HEK293 (cell line): ENCODE data around the gene RNASE8.
A peak's percentile ranks its signal among the peaks of the same experiment; 100 is the strongest.

ENCODE experiments used
- FEZF1 ChIP-seq: fragments of 450-650 bp; formaldehyde crosslinking; IDR thresholded peaks from 2 replicates; pipeline ENCODE4 v1.5.1; 2016; ENCODE audit warnings: missing biosample characterization, missing genetic modification characterization
- HOXC10 ChIP-seq: sonication (generic); formaldehyde crosslinking; IDR thresholded peaks from 2 replicates; pipeline ENCODE4 v1.8.1; 2023; ENCODE audit warnings: mild to moderate bottlenecking, missing genetic modification reagents
- KLF1 ChIP-seq: fragments of 450-650 bp; formaldehyde crosslinking; IDR thresholded peaks from 2 replicates; pipeline ENCODE4 v1.5.1; 2016; ENCODE audit warnings: missing biosample characterization, missing genetic modification characterization
- MEIS1 ChIP-seq: sonication (generic); formaldehyde crosslinking; IDR thresholded peaks from 2 replicates; pipeline ENCODE4 v1.8.1; 2022; ENCODE audit warnings: missing genetic modification reagents, mild to moderate bottlenecking, borderline replicate concordance
- PBX3 ChIP-seq: sonication (generic); formaldehyde crosslinking; IDR thresholded peaks from 2 replicates; pipeline ENCODE4 v1.8.1; 2022; ENCODE audit warnings: mild to moderate bottlenecking, moderate library complexity, missing genetic modification reagents
- PRDM2 ChIP-seq: fragments of 450-650 bp; formaldehyde crosslinking; IDR thresholded peaks from 2 replicates; pipeline ENCODE4 v1.5.1; 2016; ENCODE audit warnings: missing biosample characterization, missing genetic modification characterization, borderline replicate concordance
- RBAK ChIP-seq: fragments of 450-650 bp; formaldehyde crosslinking; IDR thresholded peaks from 2 replicates; pipeline ENCODE4 v1.5.1; 2016; ENCODE audit warnings: missing biosample characterization, missing genetic modification characterization
- SALL2 ChIP-seq: fragments of 450-650 bp; formaldehyde crosslinking; IDR thresholded peaks from 2 replicates; pipeline ENCODE4 v1.5.0; 2017; ENCODE audit warnings: missing biosample characterization, mild to moderate bottlenecking, missing genetic modification characterization, borderline replicate concordance
- SCRT2 ChIP-seq: fragments of 450-650 bp; formaldehyde crosslinking; IDR thresholded peaks from 2 replicates; pipeline ENCODE4 v1.5.1; 2016; ENCODE audit warnings: missing biosample characterization, missing genetic modification characterization
- ZFHX2 ChIP-seq: fragments of 450-650 bp; formaldehyde crosslinking; conservative IDR thresholded peaks from 2 replicates; pipeline ENCODE4 v1.5.1; 2016; ENCODE audit warnings: missing biosample characterization, missing genetic modification characterization
- ZNF155 ChIP-seq: fragments of 450-650 bp; formaldehyde crosslinking; IDR thresholded peaks from 2 replicates; pipeline ENCODE4 v1.5.1; 2016; ENCODE audit warnings: missing biosample characterization, missing genetic modification characterization
- ZNF157 ChIP-seq: fragments of 450-650 bp; formaldehyde crosslinking; IDR thresholded peaks from 2 replicates; pipeline ENCODE4 v1.5.1; 2016; ENCODE audit warnings: missing biosample characterization, missing genetic modification characterization
- ZNF23 ChIP-seq: fragments of 450-650 bp; formaldehyde crosslinking; IDR thresholded peaks from 2 replicates; pipeline ENCODE4 v1.5.1; 2016; ENCODE audit warnings: missing biosample characterization, missing genetic modification characterization, borderline replicate concordance
- ZNF394 ChIP-seq: fragments of 450-650 bp; formaldehyde crosslinking; IDR thresholded peaks from 2 replicates; pipeline ENCODE4 v1.5.1; 2016; ENCODE audit warnings: missing biosample characterization, missing genetic modification characterization, mild to moderate bottlenecking, moderate library complexity, borderline replicate concordance
- ZNF544 ChIP-seq: fragments of 450-650 bp; formaldehyde crosslinking; IDR thresholded peaks from 2 replicates; pipeline ENCODE4 v1.5.0; 2017; ENCODE audit warnings: missing biosample characterization, missing genetic modification characterization
- ZNF560 ChIP-seq: fragments of 450-650 bp; formaldehyde crosslinking; IDR thresholded peaks from 2 replicates; pipeline ENCODE4 v1.5.1; 2017; ENCODE audit warnings: missing biosample characterization, missing genetic modification characterization, borderline replicate concordance
- ZNF629 ChIP-seq: fragments of 450-650 bp; formaldehyde crosslinking; IDR thresholded peaks from 2 replicates; pipeline ENCODE4 v1.5.1; 2017; ENCODE audit warnings: missing biosample characterization, missing genetic modification characterization
- ZNF654 ChIP-seq: fragments of 450-650 bp; formaldehyde crosslinking; IDR thresholded peaks from 2 replicates; pipeline ENCODE4 v1.5.1; 2016; ENCODE audit warnings: low read depth, missing biosample characterization, missing genetic modification characterization
- ZNF768 ChIP-seq: fragments of 450-650 bp; formaldehyde crosslinking; IDR thresholded peaks from 2 replicates; pipeline ENCODE4 v1.5.1; 2018; ENCODE audit warnings: missing biosample characterization, mild to moderate bottlenecking, missing genetic modification characterization
- ZNF792 ChIP-seq: fragments of 450-650 bp; formaldehyde crosslinking; IDR thresholded peaks from 2 replicates; pipeline ENCODE4 v1.5.1; 2016; ENCODE audit warnings: missing biosample characterization, missing genetic modification characterization
- ZSCAN23 ChIP-seq: fragments of 450-650 bp; formaldehyde crosslinking; IDR thresholded peaks from 2 replicates; pipeline ENCODE4 v1.5.1; 2016; ENCODE audit warnings: missing biosample characterization, missing genetic modification characterization
- ZXDB ChIP-seq: fragments of 450-650 bp; formaldehyde crosslinking; IDR thresholded peaks from 2 replicates; pipeline ENCODE4 v1.5.1; 2016; ENCODE audit warnings: missing biosample characterization, missing genetic modification characterization
- TF ChIP-seq, protein P1 (sequence below): fragments of 450-650 bp; formaldehyde crosslinking; IDR thresholded peaks from 2 replicates; pipeline ENCODE4 v1.5.1; 2016; ENCODE audit warnings: missing biosample characterization, missing genetic modification characterization, low read depth
- TF ChIP-seq, protein P2 (sequence below): fragments of 450-650 bp; formaldehyde crosslinking; IDR thresholded peaks from 2 replicates; pipeline ENCODE4 v1.5.1; 2016; ENCODE audit warnings: missing biosample characterization, missing genetic modification characterization

RNASE8 gene

GRCh38 chr14:21024585-21025370 lies 32.8 kb upstream of the RNASE8 start, which contains the start of gene NDRG2 (continued):
- no peak for TF ChIP-seq ZNF157 (tag by site-specific recombination)
- TF ChIP-seq ZNF768 (tag by site-specific recombination) = no peak
- TF ChIP-seq FEZF1 (tag by site-specific recombination) = no peak
- peak; percentile 51; the same call in 1 of the 2 replicates for TF ChIP-seq KLF1 (tag by site-specific recombination)
- no peak for TF ChIP-seq PRDM2 (tag by site-specific recombination)
- TF ChIP-seq ZSCAN23 (tag by site-specific recombination) = no peak
- peak; percentile 69; the same call in 1 of the 2 replicates for TF ChIP-seq ZXDB
- TF ChIP-seq, protein P1, sequence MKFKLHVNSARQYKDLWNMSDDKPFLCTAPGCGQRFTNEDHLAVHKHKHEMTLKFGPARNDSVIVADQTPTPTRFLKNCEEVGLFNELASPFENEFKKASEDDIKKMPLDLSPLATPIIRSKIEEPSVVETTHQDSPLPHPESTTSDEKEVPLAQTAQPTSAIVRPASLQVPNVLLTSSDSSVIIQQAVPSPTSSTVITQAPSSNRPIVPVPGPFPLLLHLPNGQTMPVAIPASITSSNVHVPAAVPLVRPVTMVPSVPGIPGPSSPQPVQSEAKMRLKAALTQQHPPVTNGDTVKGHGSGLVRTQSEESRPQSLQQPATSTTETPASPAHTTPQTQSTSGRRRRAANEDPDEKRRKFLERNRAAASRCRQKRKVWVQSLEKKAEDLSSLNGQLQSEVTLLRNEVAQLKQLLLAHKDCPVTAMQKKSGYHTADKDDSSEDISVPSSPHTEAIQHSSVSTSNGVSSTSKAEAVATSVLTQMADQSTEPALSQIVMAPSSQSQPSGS (tag by site-specific recombination) = no peak
- TF ChIP-seq SCRT2 = peak; percentile 78
- TF ChIP-seq SALL2 (tag by site-specific recombination) = no peak
- no peak for TF ChIP-seq ZNF544 (tag by site-specific recombination)
- TF ChIP-seq PBX3 (CRISPR knock-in tag) = no peak
- no peak for TF ChIP-seq MEIS1 (CRISPR knock-in tag)
- 0 out of 2 replicates have a peak, but pooled peaks have one; percentile 14 for TF ChIP-seq ZNF394 (tag by site-specific recombination)
- TF ChIP-seq ZFHX2 (tag by site-specific recombination) = peak; percentile 48; the same call in 1 of the 2 replicates
- no peak for TF ChIP-seq RBAK (tag by site-specific recombination)
- TF ChIP-seq ZNF792 (tag by site-specific recombination) = no peak
- no peak for TF ChIP-seq ZNF560 (tag by site-specific recombination)
- TF ChIP-seq HOXC10 (CRISPR knock-in tag) = no peak
- no peak for TF ChIP-seq ZNF654 (tag by site-specific recombination)
- TF ChIP-seq ZNF23 (tag by site-specific recombination) = no peak
- peak; percentile 41; the same call in 1 of the 2 replicates for TF ChIP-seq ZNF629
- no peak for TF ChIP-seq ZNF155 (tag by site-specific recombination)
- TF ChIP-seq, protein P2, sequence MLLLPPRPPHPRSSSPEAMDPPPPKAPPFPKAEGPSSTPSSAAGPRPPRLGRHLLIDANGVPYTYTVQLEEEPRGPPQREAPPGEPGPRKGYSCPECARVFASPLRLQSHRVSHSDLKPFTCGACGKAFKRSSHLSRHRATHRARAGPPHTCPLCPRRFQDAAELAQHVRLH (tag by site-specific recombination) = no peak
